GM12875 (cell line): ENCODE measurements around the gene HACD4.

ENCODE experiments used
- H3K4me3 ChIP-seq: one replicate; pipeline ENCODE4 v1.5.1; 2011; ENCODE audit warnings: low read depth, low read length, control low read depth
- CTCF ChIP-seq: IDR thresholded peaks from 2 replicates; pipeline ENCODE4 v1.5.1; 2011; ENCODE audit warnings: low read depth, mild to moderate bottlenecking, control low read depth, inconsistent platforms, low read length, moderate library complexity, borderline replicate concordance; ENCODE audit not compliant: insufficient read depth

HACD4 gene

GRCh38 chr9:21060919-21061561, 29.6 kb upstream of the HACD4 start:
- TF ChIP-seq CTCF = no peak
- H3K4me3 ChIP-seq = no peak overlapping the region

GRCh38 chr9:21056931-21057330, 25.5 kb upstream of the HACD4 start:
- no peak overlapping the region for H3K4me3 ChIP-seq
- TF ChIP-seq CTCF = no peak

GRCh38 chr9:21053851-21054250, 22.4 kb upstream of the HACD4 start:
- TF ChIP-seq CTCF = no peak
- H3K4me3 ChIP-seq = no peak overlapping the region

GRCh38 chr9:21047281-21047691, 15.8 kb upstream of the HACD4 start:
- no peak overlapping the region for H3K4me3 ChIP-seq
- TF ChIP-seq CTCF = no peak

GRCh38 chr9:21043841-21044240, 12.4 kb upstream of the HACD4 start:
- TF ChIP-seq CTCF = no peak
- no peak overlapping the region for H3K4me3 ChIP-seq

- TF ChIP-seq CTCF = no peak
- no peak overlapping the region for H3K4me3 ChIP-seq
Observed at GRCh38 chr9:21042466-21042865, 11.0 kb upstream of the HACD4 start.

- H3K4me3 ChIP-seq = no peak overlapping the region
- TF ChIP-seq CTCF = no peak
Observed at GRCh38 chr9:21039302-21039701, 7.9 kb upstream of the HACD4 start.
